Common myeloid progenitor, CD34-positive (primary cell): ENCODE results near the gene HCRT.
A peak's percentile ranks its signal among the peaks of the same experiment; 100 is the strongest.
"Not testable (repeated sequence)": the region's sequence is repeated elsewhere in the genome, so short reads cannot be mapped to it uniquely, and the experiment has no call there.

Experiments
- CTCF ChIA-PET: fragments of 350-600 bp; sonication (Branson Sonifier 250); formaldehyde crosslinking; loops from one replicate; lab custom pipeline; 2021; ENCODE audit warnings: antibody characterized with exemption; lab: Charles Lee
- POLR2A ChIA-PET: fragments of 350-600 bp; sonication (Branson Sonifier 250); formaldehyde crosslinking; loops from one replicate; lab custom pipeline; 2021; ENCODE audit warnings: antibody characterized with exemption; lab: Charles Lee
- DNase-seq, 3 donors: peaks; one replicate each; pipeline versions ENCODE4 v3.0.0 to v3.0.0-alpha.2; 2013
- H3K27ac ChIP-seq, 2 experiments: 1 replicate in 1 of 2; 2 replicates in 1 of 2; pipeline ENCODE4 v1.7.0; 2013; ENCODE audit warnings: inconsistent platforms in 2 of 2, low read length in 2 of 2, mild to moderate bottlenecking in 2 of 2, low read depth in 1 of 2, moderate library complexity in 1 of 2; ENCODE audit not compliant: severe bottlenecking in 2 of 2, insufficient read depth in 1 of 2, poor library complexity in 1 of 2
- H3K27me3 ChIP-seq, 5 experiments: replicated peaks in 2 of 5; 1 replicate in 3 of 5; 2 replicates in 2 of 5; pipeline versions ENCODE4 v1.6.1 to v1.7.0; 2013; ENCODE audit warnings: low read length in 4 of 5, mild to moderate bottlenecking in 2 of 5, moderate library complexity in 2 of 5, inconsistent platforms in 1 of 5; ENCODE audit not compliant: insufficient read depth in 5 of 5, control insufficient read depth in 4 of 5
- H3K36me3 ChIP-seq, 4 experiments: 1 replicate in 2 of 4; 2 replicates in 2 of 4; pipeline versions ENCODE4 v1.6.1 to v1.7.0; 2013; ENCODE audit warnings: low read length in 3 of 4, control low read depth in 1 of 4, mild to moderate bottlenecking in 1 of 4; ENCODE audit not compliant: control insufficient read depth in 4 of 4, insufficient read depth in 4 of 4
- H3K4me1 ChIP-seq, 4 experiments: 1 replicate in 3 of 4; 2 replicates in 1 of 4; pipeline versions ENCODE4 v1.6.1 to v1.7.1; 2013; ENCODE audit warnings: low read length in 3 of 4, mild to moderate bottlenecking in 3 of 4, control low read depth in 1 of 4, inconsistent platforms in 1 of 4, moderate library complexity in 1 of 4; ENCODE audit not compliant: control insufficient read depth in 4 of 4, insufficient read depth in 4 of 4; ENCODE audit errors: control extremely low read depth in 1 of 4
- H3K4me3 ChIP-seq, 7 experiments: 1 replicate in 4 of 7; 2 replicates in 3 of 7; pipeline versions ENCODE4 v1.5.1 to v1.7.0; 2013; ENCODE audit warnings: mild to moderate bottlenecking in 7 of 7, low read length in 6 of 7, moderate library complexity in 6 of 7, inconsistent platforms in 2 of 7, low read depth in 2 of 7, control low read depth in 1 of 7; ENCODE audit not compliant: insufficient read depth in 4 of 7, control insufficient read depth in 1 of 7; ENCODE audit errors: extremely low read depth in 1 of 7
- H3K9me3 ChIP-seq, 5 experiments: 1 replicate in 4 of 5; 2 replicates in 1 of 5; pipeline versions ENCODE4 v1.6.1 to v1.7.1; 2013; ENCODE audit warnings: low read length in 4 of 5, mild to moderate bottlenecking in 2 of 5, inconsistent platforms in 1 of 5, low read depth in 1 of 5, moderate library complexity in 1 of 5; ENCODE audit not compliant: control insufficient read depth in 4 of 5, insufficient read depth in 2 of 5; ENCODE audit errors: control extremely low read depth in 1 of 5
- WGBS: methylation state at CpG from one replicate; pipeline ENCODE4 v1.1.5; 2013; ENCODE audit not compliant: insufficient coverage; 5-methylcytosine and 5-hydroxymethylcytosine counted together

The HCRT gene

DNA sequence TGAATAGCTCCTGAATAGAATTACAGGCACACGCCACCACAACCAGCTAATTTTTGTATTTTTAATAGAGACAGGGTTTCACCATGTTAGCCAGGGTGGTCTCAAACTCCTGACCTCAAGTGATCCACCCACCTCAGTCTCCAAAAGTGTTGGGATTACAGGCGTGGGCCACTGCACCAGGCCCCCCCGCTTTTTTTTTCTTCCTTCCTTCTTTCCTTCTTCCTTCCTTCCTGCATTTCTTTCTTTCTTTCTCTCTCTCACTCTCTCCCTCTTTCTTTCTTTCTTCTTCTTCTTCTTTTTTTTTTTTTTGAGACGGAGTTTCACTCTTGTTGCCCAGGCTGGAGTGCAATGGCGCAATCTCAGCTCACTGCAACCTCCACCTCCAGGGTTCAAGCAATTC is 939 bp upstream of the HCRT start:
- ChIA-PET POLR2A (interaction anchor here (0.6 kb wide), 1 partner anchor 61 kb away, joined by 4 read pairs; no protein-coding TSS in a partner anchor), CTCF (interaction anchor here (0.8 kb wide), 1 partner anchor 12 kb away, joined by 3 read pairs; no protein-coding TSS in a partner anchor)
- WGBS = 100% methylated on average over 1 of the region's 5 CpGs
- not testable (repeated sequence) for H3K27ac ChIP-seq, H3K4me3 ChIP-seq, DNase-seq, H3K9me3 ChIP-seq
- H3K36me3 ChIP-seq = peaks cover 0 to 13% (median 7%) of the 10 kb centered on the region in 4 experiments
- H3K4me1 ChIP-seq = peaks cover 3 to 43% (median 39%) of the 10 kb centered on the region in 4 experiments
- H3K27me3 ChIP-seq = peaks cover 0 to 12% (median 5%) of the 10 kb centered on the region in 5 experiments

DNA sequence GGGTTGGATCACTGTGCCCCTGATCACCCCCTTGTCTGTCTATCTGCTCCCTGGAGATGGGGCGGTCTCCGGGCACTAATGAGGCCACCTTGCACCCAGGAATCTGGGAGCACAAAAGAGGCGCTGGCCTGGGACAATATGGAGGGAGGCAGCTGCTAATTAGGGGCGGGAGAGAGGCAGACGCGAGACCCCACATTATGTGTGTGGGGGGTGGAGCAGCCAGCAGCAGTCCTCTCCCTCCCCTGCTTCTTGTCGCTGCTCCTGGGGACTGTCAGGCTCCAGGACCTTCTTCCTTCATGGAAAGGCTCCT is 324 bp upstream of the HCRT start:
- POLR2A ChIA-PET = no interaction called here

DNA sequence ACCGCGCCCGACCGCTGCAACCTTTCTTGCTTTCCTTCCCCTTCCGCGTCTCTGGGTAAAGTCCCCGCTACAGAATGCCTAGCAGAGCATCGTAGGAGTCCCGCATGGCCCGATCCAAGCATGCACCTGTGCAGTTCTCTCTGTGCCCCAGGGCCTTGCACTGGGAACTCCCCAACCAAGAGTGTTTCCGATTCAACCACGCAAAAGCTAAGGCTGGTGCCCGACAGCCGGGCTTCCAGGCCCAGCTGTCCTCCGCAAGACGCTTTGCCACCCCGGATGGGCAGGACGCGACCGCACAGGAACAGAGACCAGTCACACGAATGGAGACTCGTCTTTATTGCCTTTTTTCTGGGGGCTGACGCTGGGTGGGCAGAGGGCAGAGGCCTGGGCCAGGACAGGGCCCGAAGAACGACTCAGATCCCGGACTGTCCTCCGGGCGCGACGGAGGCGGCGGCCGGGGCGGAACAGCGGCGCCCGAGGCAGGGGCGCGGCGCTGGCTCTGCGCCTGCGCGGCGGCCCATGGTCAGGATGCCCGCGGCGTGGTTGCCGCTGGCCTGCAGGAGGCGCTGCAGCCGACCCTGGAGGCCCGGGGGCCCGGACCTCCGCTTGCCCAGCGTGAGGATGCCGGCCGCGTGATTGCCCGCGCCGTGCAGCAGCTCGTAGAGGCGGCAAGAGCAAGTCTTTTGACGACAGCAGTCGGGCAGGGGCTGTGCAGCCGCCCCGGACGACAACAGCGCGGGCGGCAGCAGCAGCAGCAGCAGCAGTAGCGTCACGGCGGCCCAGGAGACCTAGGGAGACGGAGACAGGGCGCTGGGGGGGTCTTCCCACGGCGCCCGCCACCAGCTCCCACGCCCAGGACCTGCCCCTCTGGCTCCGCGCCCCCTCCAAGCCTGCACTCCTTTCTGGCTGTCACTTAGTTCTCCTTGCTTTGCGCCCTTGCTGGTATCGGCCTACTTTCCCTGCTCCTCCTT is 1.2 kb downstream of the HCRT start:
- peak; percentile 73 to 83 (median 79) for DNase-seq
- Histone ChIP-seq H3K4me1 (peaks cover 3 to 51% (median 46%) of the 10 kb centered on the region in 4 experiments), H3K4me3 (peak overlapping the region; percentile 63 to 88 (median 72)), H3K36me3 (no peaks in the 10 kb centered on the region), H3K27me3 (peaks cover 0 to 33% (median 16%) of the 10 kb centered on the region in 5 experiments), H3K9me3 (no peaks in the 10 kb centered on the region), H3K27ac (no peak overlapping the region)
- 5% methylated on average over 76 of the region's 83 CpGs for WGBS
- ChIA-PET POLR2A (interaction anchor here (0.9 kb wide), 1 partner anchor 105 kb away, joined by 4 read pairs; the partner anchor contains the start of gene STAT5A), CTCF (interaction anchor here (1.0 to 1.7 kb wide), 5 partner anchors 11 to 64 kb away, joined by 3 to 14 read pairs (median 3); partner anchors contain the start of gene GHDC)

More for the DNA sequence above, 324 bp upstream of the HCRT start:
- H3K36me3 ChIP-seq = peaks cover 0 to 7% (median 5%) of the 10 kb centered on the region in 4 experiments
- CTCF ChIA-PET = no interaction called here
- peaks cover 0 to 18% (median 6%) of the 10 kb centered on the region in 5 experiments for H3K27me3 ChIP-seq
- no peak for DNase-seq
- H3K9me3 ChIP-seq = no peaks in the 10 kb centered on the region
- H3K4me3 ChIP-seq = no peak overlapping the region
- no peak overlapping the region for H3K27ac ChIP-seq
- peaks cover 3 to 49% (median 45%) of the 10 kb centered on the region in 4 experiments for H3K4me1 ChIP-seq
- 92% methylated on average over 4 of the region's 7 CpGs for WGBS

DNA sequence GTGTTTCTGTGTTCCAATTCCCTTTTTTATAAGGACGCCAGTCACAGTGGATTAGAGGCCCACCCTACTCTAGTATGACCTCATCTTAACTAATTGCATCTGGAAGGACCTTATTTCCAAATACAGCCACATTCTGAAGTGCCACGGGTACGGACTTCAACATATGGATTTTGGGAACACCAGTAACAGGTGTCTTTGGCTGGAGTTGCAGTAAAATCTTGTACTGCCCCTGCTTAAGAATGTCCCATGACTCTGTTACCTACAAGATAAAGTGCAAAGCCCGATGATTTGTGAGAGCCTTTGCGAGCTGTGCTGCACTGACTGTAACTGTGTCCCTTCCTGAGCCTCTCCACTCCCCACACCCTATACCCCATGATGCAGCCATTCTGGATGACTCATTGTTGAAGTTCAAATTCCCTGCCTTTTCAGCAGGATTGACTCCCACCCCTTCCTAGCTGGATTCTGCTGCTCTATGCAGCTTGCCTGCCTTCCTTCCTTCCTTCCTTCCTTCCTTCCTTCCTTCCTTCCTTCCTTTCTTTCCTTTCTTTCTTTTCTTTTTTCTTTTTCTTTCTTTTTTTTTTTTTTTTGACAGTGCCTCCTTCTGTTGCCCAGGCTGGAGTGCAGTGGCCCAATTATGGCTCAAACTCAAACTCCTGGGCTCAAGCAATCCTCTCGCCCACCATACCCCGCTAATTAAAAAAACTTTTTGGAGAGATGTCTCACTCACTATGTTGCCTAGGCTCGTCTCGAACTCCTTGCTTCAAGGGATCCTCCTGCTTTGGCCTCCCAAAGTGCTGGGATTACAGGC is 2.1 kb downstream of the HCRT start:
- Histone ChIP-seq H3K27ac (no peak overlapping the region), H3K4me1 (peaks cover 3 to 43% (median 38%) of the 10 kb centered on the region in 4 experiments), H3K4me3 (peak overlapping the region in 6 of 7 experiments; percentile 63 to 88 (median 73)), H3K36me3 (no peaks in the 10 kb centered on the region), H3K27me3 (peaks cover 0 to 36% (median 16%) of the 10 kb centered on the region in 5 experiments), H3K9me3 (no peaks in the 10 kb centered on the region)
- WGBS = 65% methylated on average over 9 of the region's 9 CpGs
- ChIA-PET POLR2A (interaction anchor here (0.7 kb wide), 1 partner anchor 107 kb away, joined by 8 read pairs; no protein-coding TSS in a partner anchor), CTCF (interaction anchor here (0.6 to 2.3 kb wide), 6 partner anchors 12 to 63 kb away, joined by 3 to 14 read pairs (median 3); partner anchors contain the start of gene GHDC)
- DNase-seq = peak in 2 of 3 donors; percentile 30 to 43

DNA sequence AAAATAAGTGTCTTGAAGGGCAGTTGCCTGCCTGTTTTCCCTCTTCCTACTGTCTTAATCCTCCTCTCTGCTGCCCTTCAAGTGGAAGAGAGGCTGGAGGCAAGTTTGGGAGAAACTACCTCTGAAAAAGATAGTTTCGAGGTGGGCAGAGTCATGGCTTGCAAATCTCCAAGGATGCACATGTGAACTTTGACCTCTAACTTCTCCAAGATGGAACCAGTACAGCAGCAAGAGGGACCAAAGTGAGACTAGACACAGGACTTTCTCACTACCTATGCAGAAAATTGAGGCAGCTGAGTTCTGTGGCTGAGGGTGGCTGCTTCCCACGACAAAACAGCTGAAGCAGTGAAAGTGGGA is 3.4 kb downstream of the HCRT start:
- no peak for DNase-seq
- Histone ChIP-seq H3K27me3 (peaks cover 0 to 36% (median 16%) of the 10 kb centered on the region in 5 experiments), H3K4me1 (peaks cover 3 to 42% (median 34%) of the 10 kb centered on the region in 4 experiments), H3K9me3 (no peaks in the 10 kb centered on the region), H3K4me3 (no peak overlapping the region), H3K27ac (no peak overlapping the region), H3K36me3 (no peaks in the 10 kb centered on the region)
- 80% methylated on average over 2 of the region's 2 CpGs for WGBS
- ChIA-PET POLR2A (interaction anchor here (0.8 kb wide), 1 partner anchor 61 kb away, joined by 3 read pairs; no protein-coding TSS in a partner anchor), CTCF (interaction anchor here (0.5 to 3.6 kb wide), 17 partner anchors 8 to 330 kb away, joined by 3 to 19 read pairs (median 4); partner anchors contain the start of gene GHDC)
